ENCODE results near the gene ACSL5.
A peak's percentile ranks its signal among the peaks of the same experiment; 100 is the strongest.
"Not testable (repeated sequence)": the region's sequence is repeated elsewhere in the genome, so short reads cannot be mapped to it uniquely, and the experiment has no call there.

Gene ACSL5

DNA sequence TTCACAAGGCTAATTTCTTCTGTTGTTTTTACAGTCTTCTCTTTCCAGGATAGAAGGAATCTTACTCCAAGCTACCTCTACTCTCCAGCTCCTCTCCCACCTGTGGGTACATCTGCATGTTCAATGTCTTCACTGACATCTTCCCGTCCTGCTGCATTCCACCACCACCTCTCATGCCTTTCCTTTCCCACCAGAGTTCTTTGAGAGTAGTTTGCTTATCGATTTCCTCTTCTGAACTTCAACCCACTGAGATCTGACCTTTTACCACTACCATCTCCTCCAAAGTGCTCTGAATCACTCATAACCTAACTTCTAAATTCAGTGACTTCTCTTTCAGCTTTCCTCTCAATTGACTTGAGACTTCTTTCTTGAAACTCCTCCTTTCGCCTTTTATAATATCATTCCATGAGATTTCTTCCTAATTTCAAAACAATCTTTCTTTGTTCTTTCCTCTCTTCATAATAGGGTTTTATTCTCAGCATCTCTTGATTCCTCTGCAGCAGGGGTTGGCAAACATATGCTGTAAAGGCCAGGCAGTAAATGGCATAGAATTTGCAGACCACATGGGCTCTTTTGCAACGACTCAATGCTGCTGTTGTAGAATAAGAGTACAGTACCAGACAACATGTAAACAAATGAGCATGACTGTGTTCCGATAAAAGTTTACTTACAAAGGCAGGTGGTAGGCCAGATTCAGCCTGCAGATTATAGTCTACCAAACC is 22.1 kb downstream of the ACSL5 start:
- DNase-seq (no peak), ATAC-seq (no peak)
- Mint-ChIP-seq H3K4me1 (peaks cover 18% of the 10 kb centered on the region), H3K27me3 (no peaks in the 10 kb centered on the region), H3K9me3 (no peaks in the 10 kb centered on the region), H3K27ac (no peak overlapping the region), H3K36me3 (ENCODE audit: low read depth) (peaks cover 13% of the 10 kb centered on the region), H3K4me3 (no peak overlapping the region)

DNA sequence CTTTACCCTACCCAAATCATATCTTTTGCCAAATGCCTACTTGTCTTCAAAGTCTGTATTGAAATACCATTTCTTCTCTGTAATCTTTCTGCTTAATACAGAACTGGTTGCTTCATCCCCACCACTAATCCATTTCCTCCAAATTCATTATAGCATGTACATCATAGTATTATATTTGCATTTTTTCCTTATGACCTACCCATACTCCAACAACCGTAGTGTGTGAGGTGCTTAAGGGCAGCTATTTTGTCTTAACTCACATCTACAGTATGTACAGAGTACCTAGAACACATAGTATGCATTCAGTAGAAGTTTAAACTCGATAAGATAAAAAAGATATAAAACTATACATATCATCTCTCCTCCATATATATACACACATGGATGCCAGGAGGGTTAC is 23.7 kb downstream of the ACSL5 start:
- Mint-ChIP-seq H3K4me1 (peaks cover 10% of the 10 kb centered on the region), H3K4me3 (no peak overlapping the region), H3K27me3 (no peaks in the 10 kb centered on the region), H3K27ac (no peak overlapping the region), H3K36me3 (ENCODE audit: low read depth) (peaks cover 12% of the 10 kb centered on the region), H3K9me3 (no peaks in the 10 kb centered on the region)
- DNase-seq (no peak), ATAC-seq (no peak)

DNA sequence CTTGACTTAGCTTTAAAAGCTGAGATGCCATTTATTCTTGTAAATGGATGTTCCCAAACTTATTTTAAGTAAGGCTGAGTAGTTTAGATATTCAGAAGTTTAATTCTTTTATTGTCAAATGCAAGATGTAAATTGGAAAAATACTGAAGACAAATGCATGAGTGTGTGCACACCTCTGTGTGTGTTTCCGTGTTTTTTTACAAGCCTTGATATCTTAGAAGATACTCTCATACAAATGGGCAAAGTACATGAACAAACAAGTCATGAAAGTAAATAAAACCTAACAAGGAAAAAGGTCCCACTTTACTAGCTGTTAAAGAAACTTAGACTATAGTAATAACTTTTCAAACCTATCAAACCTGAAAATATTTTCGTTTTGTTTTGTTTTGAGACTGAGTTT is 29.0 kb downstream of the ACSL5 start:
- ATAC-seq (no peak), DNase-seq (no peak)
- Mint-ChIP-seq H3K36me3 (ENCODE audit: low read depth) (peaks cover 52% of the 10 kb centered on the region), H3K9me3 (no peaks in the 10 kb centered on the region), H3K27ac (no peak overlapping the region), H3K27me3 (no peaks in the 10 kb centered on the region), H3K4me1 (peaks cover 15% of the 10 kb centered on the region), H3K4me3 (no peak overlapping the region)

DNA sequence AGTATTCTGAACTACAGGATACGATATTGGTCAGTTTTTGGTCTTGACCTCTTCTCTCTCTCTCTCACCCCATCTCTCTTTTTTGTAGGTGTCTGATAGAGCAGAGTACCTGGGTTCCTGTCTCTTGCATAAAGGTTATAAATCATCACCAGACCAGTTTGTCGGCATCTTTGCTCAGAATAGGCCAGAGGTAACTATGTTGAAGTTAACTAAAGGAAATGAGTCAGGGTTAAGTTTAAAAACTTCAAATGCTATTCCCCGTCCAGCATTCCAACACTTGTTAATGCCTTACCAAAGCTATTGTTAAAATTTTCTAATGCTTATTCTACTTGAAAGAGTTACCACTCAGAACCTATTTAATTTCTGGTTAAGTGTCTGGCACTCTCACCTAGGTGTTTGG is 30.7 kb downstream of the ACSL5 start:
- ATAC-seq = no peak
- H3K36me3 Mint-ChIP-seq (ENCODE audit: low read depth) = peaks cover 59% of the 10 kb centered on the region

DNA sequence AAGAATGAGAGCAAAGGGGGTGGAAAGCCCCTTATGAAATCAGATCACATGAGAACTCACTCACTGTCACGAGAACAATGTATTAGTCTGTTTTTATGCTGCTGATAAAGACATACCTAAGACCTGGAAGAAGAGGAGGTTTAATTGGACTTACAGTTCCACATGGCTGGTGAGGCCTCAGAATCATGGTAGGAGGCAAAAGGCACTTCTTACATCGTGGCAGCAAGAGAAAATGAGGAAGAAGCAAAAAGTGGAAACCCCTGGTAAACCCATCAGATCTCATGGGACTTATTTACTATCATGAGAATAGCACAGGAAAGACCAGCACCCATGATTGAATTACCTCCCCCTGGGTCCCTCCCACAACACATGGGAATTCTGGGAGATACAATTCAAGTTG is 32.9 kb downstream of the ACSL5 start:
- ATAC-seq, DNase-seq, H3K4me3 Mint-ChIP-seq, H3K9me3 Mint-ChIP-seq, H3K27me3 Mint-ChIP-seq: not testable (repeated sequence)
- peaks cover 59% of the 10 kb centered on the region for H3K36me3 Mint-ChIP-seq (ENCODE audit: low read depth)
- peaks cover 15% of the 10 kb centered on the region for H3K4me1 Mint-ChIP-seq
- peak overlapping the region; percentile 5 for H3K27ac Mint-ChIP-seq

More for the DNA sequence above, 30.7 kb downstream of the ACSL5 start:
- Mint-ChIP-seq H3K27me3 (no peaks in the 10 kb centered on the region), H3K4me1 (peaks cover 15% of the 10 kb centered on the region), H3K9me3 (no peaks in the 10 kb centered on the region), H3K4me3 (no peak overlapping the region), H3K27ac (no peak overlapping the region)
- no peak for DNase-seq

DNA sequence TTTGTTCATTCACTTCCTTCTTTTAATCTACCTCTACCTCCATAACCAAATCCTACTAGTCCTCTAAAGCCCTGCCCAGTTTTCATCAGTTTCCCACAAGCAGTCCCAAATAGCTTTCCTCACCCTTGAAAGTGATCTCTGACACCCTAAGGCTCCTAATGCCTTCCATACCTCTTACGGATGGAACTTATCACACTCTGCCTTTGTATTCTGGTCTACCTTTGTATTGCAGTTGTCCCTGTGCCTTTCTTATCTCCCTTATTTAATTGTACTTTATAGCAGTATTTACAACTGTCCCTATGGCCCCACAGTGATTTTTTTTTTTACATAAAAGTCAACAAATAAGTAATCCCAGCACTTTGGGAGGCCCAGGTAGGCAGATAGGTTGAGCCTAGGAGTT is 33.8 kb downstream of the ACSL5 start:
- H3K4me3 Mint-ChIP-seq = no peak overlapping the region
- ATAC-seq (no peak), DNase-seq (no peak)
- peaks cover 60% of the 10 kb centered on the region for H3K36me3 Mint-ChIP-seq (ENCODE audit: low read depth)
- no peaks in the 10 kb centered on the region for H3K9me3 Mint-ChIP-seq
- no peaks in the 10 kb centered on the region for H3K27me3 Mint-ChIP-seq
- no peak overlapping the region for H3K27ac Mint-ChIP-seq
- H3K4me1 Mint-ChIP-seq = peaks cover 15% of the 10 kb centered on the region

DNA sequence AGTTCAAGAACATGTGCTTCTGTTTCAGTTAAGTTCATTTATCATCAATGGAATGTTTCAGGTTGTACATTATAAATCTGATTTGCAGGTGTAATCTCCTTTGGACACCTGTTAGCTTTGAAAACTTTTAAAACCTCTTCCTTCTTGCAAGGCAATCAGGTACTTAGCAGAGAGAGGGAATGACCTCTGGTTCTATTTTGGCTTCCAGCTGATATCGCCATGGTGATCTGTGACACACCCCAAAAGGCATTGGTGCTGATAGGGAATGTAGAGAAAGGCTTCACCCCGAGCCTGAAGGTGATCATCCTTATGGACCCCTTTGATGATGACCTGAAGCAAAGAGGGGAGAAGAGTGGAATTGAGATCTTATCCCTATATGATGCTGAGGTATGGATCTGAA is 35.4 kb downstream of the ACSL5 start:
- no peaks in the 10 kb centered on the region for H3K27me3 Mint-ChIP-seq
- no peak overlapping the region for H3K4me3 Mint-ChIP-seq
- H3K27ac Mint-ChIP-seq = no peak overlapping the region
- peaks cover 60% of the 10 kb centered on the region for H3K36me3 Mint-ChIP-seq (ENCODE audit: low read depth)
- ATAC-seq (no peak), DNase-seq (no peak)
- H3K4me1 Mint-ChIP-seq = peaks cover 15% of the 10 kb centered on the region
- no peaks in the 10 kb centered on the region for H3K9me3 Mint-ChIP-seq

DNA sequence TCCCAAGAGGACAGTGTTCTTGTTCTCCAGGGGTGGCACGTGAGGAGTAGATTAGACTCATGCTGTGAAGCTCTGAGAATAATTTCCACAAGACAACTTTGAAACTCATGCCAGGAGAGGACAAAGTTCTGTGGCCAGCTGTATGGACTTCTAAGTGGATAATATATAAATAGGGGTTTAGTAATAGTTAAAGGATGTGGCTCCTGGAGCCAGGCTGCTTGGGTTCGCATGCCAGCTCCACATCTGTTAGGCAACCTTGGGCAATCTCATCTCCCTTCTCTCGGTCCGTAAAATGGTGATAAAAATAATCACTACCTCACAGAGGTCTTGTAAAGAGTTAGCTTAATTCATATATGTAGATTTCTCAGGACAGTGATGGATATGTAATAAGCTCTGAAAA is 35.8 kb downstream of the ACSL5 start:
- ATAC-seq = no peak
- DNase-seq = no peak
- Mint-ChIP-seq H3K36me3 (ENCODE audit: low read depth) (peaks cover 59% of the 10 kb centered on the region), H3K27me3 (no peaks in the 10 kb centered on the region), H3K9me3 (no peaks in the 10 kb centered on the region), H3K27ac (no peak overlapping the region), H3K4me1 (peaks cover 15% of the 10 kb centered on the region), H3K4me3 (no peak overlapping the region)

DNA sequence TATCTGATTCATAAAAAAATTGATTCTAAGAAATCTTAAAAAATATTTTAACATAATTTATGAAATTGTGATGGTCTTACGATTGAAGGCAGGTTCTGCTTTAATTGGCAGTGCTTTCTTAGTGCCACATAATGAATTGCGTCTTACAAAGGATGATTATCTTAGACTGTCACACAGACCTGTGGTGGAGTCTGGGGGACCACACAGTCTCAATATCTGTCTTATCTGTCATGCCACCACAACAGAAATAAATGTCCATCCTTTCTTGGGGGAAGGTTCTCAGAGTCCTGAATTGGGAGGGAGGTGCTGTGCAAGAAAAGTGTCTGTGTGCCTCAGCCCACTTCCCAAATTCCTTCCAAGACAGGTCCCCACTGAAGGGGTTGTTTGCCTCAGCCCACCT is 38.8 kb downstream of the ACSL5 start:
- DNase-seq (no peak), ATAC-seq (no peak)
- no peak overlapping the region for H3K4me3 Mint-ChIP-seq
- H3K27me3 Mint-ChIP-seq = no peaks in the 10 kb centered on the region
- no peaks in the 10 kb centered on the region for H3K9me3 Mint-ChIP-seq
- H3K36me3 Mint-ChIP-seq (ENCODE audit: low read depth) = peaks cover 53% of the 10 kb centered on the region
- H3K4me1 Mint-ChIP-seq = no peaks in the 10 kb centered on the region
- no peak overlapping the region for H3K27ac Mint-ChIP-seq

DNA sequence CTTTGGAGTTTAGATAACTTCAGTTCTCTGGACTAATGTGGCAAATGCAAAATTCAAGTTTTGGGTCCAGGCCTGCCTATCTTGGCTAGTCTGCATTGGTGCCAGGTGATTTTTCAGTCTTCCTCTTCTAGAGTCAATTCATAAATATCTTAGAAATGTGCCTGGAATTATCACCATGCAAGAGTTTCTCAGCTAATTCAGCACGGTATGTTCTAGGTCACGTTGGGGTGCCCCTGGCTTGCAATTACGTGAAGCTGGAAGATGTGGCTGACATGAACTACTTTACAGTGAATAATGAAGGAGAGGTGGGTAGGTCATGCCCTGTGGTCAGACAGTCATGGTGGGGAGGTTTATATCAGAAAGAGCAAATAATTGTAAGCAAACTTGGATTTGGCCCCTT is 47.8 kb downstream of the ACSL5 start:
- ATAC-seq = no peak
- no peak overlapping the region for H3K27ac Mint-ChIP-seq
- no peak overlapping the region for H3K4me3 Mint-ChIP-seq
- DNase-seq = no peak
- peaks cover 36% of the 10 kb centered on the region for H3K36me3 Mint-ChIP-seq (ENCODE audit: low read depth)
- H3K27me3 Mint-ChIP-seq = no peaks in the 10 kb centered on the region
- H3K9me3 Mint-ChIP-seq = no peaks in the 10 kb centered on the region
- no peaks in the 10 kb centered on the region for H3K4me1 Mint-ChIP-seq

DNA sequence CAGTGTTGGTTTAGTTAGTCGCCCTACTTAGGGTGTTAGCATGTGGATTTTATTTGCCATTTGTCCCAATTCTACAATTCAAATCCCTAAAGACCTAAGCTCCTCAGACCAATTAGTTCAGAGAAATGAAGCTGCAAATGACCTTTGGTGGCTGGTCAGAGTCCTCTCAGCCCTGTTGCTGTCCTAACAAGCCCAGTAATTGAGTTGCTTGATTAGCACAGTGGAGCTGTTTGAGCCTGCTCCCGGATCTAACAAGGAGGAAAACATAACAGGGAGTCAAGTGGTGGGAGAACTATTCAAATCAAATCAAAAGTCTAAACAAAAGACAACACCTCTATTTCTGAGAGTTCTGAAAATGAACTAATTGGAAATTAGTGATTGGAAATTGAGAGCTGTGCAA is 50.7 kb downstream of the ACSL5 start:
- ATAC-seq (no peak), DNase-seq (no peak)
- Mint-ChIP-seq H3K9me3 (no peaks in the 10 kb centered on the region), H3K27me3 (no peaks in the 10 kb centered on the region), H3K4me3 (no peak overlapping the region), H3K27ac (no peak overlapping the region), H3K4me1 (no peaks in the 10 kb centered on the region), H3K36me3 (ENCODE audit: low read depth) (peaks cover 44% of the 10 kb centered on the region)

DNA sequence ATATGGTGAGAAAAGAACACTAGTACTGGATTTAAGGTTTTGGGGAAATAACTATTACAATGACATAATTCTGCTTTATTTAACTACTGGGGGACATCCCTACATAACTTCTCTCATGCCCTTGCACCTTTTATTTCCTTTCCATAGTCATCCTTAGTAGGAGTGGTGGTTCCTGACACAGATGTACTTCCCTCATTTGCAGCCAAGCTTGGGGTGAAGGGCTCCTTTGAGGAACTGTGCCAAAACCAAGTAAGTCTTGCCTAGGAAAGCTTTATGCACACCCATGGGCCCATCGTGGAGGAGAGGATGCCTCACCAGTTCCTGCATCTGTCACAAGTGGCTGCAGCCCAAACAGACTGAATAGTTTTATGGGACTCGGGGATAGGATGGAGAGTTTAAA is 52.2 kb downstream of the ACSL5 start:
- H3K36me3 Mint-ChIP-seq (ENCODE audit: low read depth) = peaks cover 46% of the 10 kb centered on the region
- no peaks in the 10 kb centered on the region for H3K4me1 Mint-ChIP-seq
- H3K27ac Mint-ChIP-seq = peak overlapping the region; percentile 44
- ATAC-seq (no peak), DNase-seq (no peak)
- H3K9me3 Mint-ChIP-seq = no peaks in the 10 kb centered on the region
- H3K4me3 Mint-ChIP-seq = no peak overlapping the region
- no peaks in the 10 kb centered on the region for H3K27me3 Mint-ChIP-seq

DNA sequence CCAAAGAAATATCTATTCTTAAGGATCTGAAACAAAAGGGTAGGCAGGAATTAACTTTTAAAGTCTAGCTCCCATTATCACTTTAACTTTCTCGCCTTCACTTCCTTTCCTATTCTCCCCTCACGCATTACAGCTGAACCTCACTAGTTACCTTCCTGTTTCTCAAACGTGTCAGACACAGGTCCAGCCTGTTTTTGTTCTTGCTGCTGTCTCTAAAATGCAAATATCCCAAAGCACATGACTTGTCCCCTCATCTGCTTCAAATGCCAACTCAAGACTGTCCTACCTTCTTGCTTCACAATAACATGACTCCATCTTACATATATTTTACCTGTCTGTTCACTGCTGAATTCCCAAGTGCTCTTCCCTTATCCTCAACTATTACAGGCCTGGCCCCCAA is 55.2 kb downstream of the ACSL5 start:
- ATAC-seq (no peak), DNase-seq (no peak)
- Mint-ChIP-seq H3K9me3 (no peaks in the 10 kb centered on the region), H3K27ac (no peak overlapping the region), H3K4me3 (no peak overlapping the region), H3K27me3 (no peaks in the 10 kb centered on the region), H3K36me3 (ENCODE audit: low read depth) (peaks cover 48% of the 10 kb centered on the region), H3K4me1 (no peaks in the 10 kb centered on the region)

DNA sequence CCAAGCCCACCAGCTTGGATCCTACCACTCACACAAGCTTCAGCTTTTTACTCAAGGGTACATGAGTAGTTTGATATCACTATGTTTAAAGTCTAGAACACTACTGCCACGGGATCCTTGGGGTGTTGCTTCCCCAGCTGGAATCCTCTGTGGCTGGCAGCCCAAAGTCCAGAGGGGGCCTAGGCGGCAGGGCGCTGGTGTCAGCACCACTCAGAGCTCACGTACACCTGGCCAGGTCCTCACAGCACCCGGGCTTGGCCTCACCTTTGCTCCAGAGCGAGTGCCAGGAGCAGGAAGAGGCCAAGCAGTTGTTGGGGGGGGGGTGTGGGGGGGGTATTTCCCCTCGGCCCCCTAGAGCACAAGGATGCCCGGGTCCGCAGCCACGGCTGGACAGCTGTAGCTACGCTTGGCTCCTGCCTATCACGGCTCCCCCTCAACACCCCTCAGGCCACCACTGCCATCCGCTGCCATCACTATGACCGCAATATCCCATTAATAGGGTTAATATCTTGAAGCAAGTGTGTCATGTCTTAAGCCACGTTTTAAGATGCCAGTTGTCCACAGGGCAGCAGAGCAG is 55.8 kb downstream of the ACSL5 start:
- peak; percentile 28 for ATAC-seq

DNA sequence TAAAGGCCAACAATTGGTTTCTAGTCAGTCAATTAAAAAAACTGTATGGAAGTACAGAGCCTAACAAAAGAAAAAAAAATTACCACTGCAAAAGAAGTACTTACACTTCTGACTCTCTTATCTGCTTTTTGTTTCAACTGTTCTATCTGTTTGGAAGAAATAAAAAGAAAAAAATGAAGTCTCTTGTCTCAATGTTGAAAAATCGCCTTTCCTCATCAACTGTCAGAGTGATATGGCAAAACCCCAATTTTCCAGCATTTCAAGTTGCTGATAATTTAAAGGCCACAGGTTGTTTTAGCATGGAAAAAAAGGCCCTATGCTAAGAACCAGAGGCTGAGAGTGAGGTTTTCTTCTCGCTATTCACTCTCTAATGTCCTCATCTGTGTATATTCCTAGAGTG is 59.2 kb downstream of the ACSL5 start:
- Mint-ChIP-seq H3K27me3 (no peaks in the 10 kb centered on the region), H3K4me3 (no peak overlapping the region), H3K27ac (no peak overlapping the region), H3K9me3 (no peaks in the 10 kb centered on the region), H3K36me3 (ENCODE audit: low read depth) (peaks cover 35% of the 10 kb centered on the region), H3K4me1 (no peaks in the 10 kb centered on the region)
- no peak for ATAC-seq
- DNase-seq = no peak

More for the DNA sequence above, 55.8 kb downstream of the ACSL5 start:
- H3K27me3 Mint-ChIP-seq = no peaks in the 10 kb centered on the region
- no peak overlapping the region for H3K4me3 Mint-ChIP-seq
- no peak for DNase-seq
- peaks cover 46% of the 10 kb centered on the region for H3K36me3 Mint-ChIP-seq (ENCODE audit: low read depth)
- no peaks in the 10 kb centered on the region for H3K4me1 Mint-ChIP-seq
- H3K9me3 Mint-ChIP-seq = no peaks in the 10 kb centered on the region
- no peak overlapping the region for H3K27ac Mint-ChIP-seq
